SK-N-DZ (cell line): Measurements from ENCODE around the gene TPD52L1.
"Not testable (repeated sequence)": the region's sequence is repeated elsewhere in the genome, so short reads cannot be mapped to it uniquely, and the experiment has no call there.

Experiments
- DNase-seq: peaks from one replicate; pipeline ENCODE4 v3.0.0-alpha.2; 2015; ENCODE audit warnings: low spot score

The TPD52L1 gene

DNA sequence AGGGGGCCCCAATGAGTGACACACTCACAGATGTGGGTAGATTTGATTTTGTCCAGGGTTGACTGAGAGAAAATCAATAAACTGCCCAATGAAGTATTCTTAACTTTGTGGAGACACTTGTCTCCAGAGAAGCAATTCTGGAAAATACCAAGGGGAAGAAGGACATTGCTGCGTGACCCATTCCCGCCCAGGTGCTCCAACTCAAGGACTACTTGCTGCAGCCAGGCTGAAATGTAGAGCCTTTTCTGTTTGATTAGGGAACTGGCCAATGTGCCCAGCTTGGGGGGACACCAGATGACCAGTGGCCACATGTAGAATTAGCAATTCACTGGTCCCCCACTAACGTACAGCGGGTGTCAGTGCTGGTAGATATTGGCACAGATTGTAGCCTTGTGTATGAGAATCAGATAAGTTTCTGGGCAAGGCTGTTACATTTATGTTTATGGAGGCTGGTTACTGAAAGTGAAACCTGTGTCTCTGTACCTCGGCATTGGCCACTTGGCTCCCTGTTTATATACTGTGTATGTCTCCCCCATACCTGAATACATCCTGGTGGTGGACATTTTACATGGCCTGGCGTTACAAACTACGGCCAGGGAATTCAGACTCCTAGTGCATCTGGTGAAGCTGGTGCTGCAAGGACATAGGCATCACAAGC, 115.9 kb downstream of the TPD52L1 start:
- no peak for DNase-seq

DNA sequence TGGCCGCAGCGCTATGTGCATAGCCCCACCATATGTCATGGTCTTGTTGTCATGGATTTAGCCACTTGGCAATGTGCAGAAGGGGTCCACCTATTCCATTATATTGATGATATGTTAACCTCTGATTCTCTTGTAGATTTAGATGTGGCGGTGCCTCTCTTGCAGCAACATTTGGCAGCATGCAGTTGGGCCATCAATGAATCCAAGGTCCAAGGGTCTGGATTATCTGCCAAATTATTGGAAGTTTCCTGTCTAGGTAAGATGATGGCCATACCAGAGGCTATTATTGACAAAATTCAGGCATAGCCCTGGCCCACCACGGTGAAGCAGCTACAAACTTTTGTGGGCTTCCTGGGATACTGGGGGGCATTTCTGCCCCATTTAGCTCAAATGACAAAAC, 116.8 kb downstream of the TPD52L1 start:
- DNase-seq = no peak

DNA sequence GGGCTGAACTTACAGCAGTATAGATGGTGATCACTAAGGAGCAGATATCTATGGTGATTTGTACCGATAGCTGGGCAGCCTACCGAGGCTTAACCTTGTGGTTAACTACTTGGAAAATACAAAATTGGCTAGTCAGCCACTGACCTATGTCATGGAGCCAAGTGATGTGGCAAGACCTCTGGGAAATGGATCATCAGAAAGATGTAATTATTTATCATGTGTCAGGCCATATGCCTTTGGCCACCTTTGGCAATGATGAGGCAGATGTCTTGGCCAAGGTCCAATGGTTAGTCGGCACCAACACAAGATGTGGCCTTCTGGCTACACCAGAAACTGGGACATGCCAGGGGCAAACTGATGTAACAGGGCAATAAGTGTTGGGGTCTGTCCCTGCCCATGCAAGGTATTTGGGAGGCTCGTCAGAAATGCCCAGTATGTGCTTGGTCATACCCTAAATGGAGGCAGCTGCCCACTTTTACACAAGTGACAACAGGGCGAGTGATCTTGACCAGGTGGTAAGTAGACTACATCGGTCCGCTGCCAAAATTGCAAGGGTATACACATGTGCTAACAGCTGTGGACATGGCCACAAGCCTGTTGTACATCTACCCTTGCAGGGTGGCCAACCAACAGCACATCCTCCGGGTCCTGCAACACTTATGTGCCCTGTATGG, 118.0 kb downstream of the TPD52L1 start:
- DNase-seq = no peak

DNA sequence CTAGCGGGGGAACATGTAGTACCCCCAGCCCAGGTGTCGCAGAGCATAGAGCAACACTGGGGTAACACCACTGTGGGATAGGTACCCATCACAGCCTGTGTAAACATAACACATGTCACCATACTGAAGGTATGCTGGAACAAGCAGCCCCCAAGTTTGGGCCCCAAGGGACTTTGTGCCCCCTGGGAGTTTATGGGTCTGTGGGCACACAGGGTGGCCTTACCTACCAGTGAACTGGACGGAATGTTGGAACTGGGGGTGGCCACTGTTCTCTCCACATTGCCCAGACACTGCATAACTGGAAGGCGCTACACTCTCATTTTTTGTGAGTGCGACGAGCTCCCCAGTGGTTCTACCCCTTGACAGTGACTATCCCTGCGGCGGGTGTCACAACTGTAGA, 119.7 kb downstream of the TPD52L1 start:
- no peak for DNase-seq

DNA sequence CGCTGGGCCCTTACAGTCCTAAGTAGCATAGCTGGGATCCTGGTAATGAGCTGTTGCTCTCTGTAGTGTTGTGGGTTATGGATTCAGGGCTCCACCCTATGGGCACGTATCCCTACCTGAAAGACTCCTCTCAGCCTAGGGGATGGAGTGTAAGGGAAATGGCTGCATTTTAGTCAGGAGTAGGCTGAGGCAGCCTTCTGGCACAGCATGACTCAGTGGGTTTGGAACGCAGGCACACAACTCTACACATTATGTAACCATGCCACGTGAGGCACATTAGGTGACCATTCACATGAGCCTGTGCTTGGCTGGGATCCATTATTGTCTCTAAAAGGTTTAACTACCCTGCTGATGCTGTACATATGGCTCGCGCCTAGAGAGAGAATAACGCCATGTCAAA, 120.4 kb downstream of the TPD52L1 start:
- no peak for DNase-seq

DNA sequence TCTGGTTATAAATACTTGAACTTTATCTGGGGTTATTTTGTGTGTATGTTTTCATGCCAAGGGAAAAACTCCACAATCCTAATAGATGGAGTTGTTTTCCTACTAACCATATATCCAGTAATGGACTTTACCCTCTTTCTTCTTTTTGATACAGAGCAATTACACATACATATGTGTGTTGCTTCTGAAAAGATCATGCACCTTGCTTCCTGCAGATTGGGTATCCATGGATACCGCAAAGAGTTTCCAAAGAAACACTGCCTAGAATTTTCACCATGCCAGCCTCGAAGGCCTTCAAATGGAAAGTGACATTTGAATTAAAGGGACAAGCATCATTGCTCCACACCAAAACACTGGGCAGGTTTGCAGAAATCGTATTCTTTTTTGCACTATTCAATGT, 121.4 kb downstream of the TPD52L1 start:
- DNase-seq = no peak

DNA sequence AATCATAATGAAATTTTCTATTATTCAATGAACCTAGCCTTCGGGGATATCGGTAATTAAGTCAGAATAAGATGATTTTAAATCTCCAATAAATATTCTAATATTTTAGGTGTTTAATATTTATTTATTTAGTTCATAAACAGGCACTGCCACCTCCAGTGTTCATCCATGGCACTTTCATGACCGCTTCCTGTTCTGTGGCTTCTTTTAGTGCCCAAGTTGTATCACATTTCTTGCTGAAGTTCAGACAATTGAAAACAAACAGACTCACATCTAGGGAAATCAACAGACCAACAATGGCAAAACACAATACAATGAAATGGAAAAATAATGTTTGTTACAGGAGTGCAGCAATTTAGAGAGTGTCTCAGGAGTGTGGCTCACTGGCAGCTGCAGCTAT, 122.2 kb downstream of the TPD52L1 start:
- no peak for DNase-seq

DNA sequence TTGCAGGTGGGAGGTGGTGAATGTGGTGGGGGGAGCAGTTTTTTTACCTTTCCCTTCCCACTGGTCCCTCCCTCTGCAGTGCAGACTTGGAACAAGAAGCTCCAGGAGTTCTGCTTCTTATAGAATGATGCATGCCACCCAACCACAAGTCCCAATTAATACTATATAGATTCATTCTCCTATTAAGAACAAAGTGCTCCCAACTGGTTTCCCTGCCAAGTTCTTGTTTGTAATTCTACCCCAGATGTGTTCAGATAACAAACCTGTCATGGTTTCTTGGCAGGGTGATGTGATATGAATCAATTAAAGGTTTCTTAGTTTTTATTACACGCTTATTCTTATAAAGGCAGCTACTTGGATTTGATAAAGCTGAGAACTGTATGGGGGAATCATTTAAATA, 124.3 kb downstream of the TPD52L1 start:
- DNase-seq = no peak

DNA sequence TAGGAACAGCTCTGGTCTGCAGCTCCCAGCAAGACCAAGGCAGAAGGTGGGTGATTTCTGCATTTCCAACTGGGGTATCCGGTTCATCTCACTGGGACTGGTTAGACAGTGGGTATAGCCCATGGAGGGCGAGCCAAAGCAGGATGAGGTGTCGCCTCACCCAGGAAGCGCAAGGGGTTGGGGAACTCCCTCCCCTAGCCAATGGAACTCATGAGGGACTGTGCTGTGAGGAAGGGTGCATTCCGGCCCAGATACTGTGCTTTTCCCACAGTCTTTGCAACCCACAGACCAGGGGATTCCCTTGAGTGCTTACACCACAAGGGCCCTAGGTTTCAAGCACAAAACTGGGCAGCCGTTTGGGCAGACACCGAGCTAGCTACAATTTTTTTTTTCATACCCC, 126.4 kb downstream of the TPD52L1 start:
- no peak for DNase-seq

DNA sequence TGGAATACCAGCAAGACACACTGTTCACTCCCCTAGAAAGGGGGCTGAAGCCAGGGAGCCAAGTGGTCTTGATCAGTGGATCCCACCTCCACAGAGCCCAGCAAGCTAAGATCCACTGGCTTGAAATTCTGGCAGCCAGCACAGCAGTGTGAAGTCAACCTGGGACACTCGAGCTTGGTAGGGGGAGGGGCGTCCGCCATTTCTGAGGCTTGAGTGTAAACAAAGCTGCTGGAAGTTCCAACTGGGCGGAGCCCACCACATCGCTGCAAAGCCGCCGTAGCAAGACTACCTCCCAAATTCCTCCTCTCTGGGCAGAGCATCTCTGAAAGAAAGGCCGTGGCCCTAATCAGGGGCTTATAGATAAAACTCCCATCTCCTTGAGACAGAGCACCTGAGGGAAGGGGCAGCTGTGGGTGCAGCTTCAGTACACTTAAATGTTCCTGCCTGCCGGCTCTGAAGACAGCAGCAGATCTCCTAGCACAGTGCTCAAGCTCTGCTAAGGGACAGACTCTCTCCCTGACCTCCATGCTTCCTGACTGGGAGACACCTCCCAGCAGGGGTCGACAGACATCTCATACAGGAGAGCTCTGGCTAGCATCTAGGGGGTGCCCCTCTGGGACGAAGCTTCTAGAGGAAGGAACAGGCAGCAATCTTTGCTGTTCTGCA, 126.9 kb downstream of the TPD52L1 start:
- not testable (repeated sequence) for DNase-seq

DNA sequence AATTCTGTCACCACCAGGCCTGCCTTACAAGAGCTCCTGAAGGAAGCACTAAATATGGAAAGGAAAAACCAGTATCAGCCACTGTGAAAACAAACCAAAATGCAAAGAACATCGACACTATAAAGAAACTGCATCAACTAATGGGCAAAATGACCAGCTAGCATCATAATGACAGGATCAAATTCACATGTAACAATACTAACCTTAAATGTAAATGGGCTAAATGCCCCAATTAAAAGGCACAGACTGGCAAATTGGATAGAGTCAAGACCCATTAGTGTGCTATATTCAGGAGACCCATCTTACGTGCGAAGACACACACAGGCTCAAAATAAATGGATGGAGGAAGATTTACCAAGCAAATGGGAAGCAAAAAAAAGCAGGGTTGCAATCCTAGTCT, 128.9 kb downstream of the TPD52L1 start:
- not testable (repeated sequence) for DNase-seq

DNA sequence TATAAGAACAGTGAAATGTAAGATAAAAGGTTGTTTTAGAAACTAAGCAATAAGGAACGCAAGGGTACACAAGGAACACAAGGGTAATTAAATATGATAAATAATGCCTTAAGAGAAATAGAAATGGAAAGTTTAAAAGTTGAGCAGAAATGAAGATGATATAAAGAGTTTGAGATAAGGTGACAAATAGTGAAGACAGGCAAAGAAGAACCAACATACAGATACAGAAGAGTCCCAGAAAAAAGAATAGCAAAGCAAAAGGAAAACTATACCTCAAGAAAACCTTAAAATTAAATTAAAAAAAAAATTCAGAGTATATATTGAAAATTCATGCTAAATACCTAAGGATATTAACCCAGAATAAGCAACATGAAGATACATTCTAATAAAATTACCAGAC, 131.8 kb downstream of the TPD52L1 start:
- DNase-seq = no peak

DNA sequence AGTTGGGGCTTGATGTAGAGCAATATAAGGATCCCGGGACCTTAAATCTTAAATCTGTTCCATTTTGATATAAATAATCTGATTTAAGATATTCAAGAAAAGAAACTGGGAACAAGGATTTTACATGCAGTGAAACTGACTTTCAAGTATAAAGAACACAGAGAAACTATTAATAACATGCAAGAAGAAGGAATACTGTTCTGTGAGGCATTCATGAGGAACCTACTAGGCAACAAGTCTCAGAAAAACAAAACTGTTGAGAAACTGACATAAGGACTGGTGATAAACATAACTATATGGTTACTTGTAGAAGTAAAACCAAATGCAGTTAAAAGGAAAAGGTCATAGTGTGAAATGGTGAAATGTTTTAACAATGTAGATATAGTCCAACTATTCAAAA, 132.4 kb downstream of the TPD52L1 start:
- no peak for DNase-seq

DNA sequence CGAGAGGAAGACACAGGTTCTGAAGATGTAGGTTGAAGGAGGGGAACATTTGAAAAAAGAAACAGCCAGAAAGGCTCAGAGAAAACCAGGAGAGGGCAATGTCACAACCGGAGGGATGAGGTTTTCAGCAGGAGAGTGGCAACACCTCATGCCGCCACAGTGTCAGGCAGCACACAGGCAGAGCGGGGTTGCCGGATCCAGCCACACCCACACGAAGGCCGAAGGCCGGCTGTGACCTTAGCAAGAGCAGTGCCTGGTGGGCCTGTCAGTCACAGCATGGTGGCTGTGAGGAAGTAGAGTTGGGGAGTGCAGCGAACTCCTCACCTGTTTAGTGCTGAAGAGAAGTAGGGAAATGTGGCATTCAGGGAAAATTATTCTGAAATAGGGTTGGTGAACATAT, 134.1 kb downstream of the TPD52L1 start:
- DNase-seq = no peak

DNA sequence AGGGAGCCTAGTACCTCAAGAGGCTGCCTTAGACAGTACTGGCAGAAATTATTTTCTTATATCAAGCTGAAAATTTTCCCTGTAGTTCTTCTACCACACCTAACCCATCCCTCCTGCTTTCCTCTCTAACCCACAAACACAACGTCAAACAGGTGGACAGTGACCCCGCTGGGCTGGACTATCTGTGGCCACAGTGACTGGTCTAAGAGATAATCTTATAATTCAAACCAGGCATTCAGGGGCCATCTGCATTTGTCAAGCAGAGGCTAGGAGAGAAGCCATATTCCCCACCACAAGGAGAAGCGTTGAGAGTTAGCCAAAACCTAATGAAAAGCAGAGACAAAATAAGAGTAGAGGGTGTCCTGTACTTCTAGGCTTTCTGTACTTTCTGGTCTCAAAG, 140.0 kb downstream of the TPD52L1 start:
- DNase-seq = no peak

DNA sequence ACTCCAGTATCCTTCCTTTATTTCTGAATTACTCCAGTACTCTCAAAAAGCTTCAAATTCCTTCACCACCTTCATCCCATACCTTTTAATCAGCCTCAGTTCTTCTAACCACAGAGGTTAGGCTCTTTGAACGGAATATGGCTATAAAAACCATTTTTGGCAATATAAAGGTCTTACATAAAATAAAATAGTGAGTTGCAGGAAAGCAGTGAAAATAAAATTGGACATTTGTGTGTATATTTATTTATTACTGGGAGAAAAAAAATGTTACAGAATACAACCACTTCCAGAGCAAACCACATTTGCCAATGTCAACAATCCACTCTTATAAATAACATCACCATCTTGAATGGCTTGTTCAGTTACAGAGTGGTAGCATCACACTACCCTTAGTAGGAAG, 140.5 kb downstream of the TPD52L1 start:
- no peak for DNase-seq

DNA sequence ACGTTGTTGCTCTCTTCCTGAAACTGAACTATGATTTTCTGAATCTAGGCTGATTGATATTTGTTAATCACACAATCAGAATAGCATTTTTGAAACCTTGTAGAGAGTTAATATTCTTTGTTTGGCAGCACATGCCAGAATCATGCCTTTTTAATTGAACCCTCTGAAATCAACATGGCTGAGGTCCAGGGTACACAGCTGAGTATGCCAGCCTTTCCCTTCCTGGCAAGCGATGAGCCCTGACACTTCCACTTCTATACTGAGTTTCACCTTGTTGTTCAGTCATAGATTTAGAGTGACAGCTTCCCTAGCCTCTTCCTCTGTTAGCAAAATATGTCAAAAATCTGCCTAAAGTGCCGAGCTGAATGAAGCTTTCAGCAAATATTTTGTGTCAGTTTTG, 141.4 kb downstream of the TPD52L1 start:
- DNase-seq = no peak

DNA sequence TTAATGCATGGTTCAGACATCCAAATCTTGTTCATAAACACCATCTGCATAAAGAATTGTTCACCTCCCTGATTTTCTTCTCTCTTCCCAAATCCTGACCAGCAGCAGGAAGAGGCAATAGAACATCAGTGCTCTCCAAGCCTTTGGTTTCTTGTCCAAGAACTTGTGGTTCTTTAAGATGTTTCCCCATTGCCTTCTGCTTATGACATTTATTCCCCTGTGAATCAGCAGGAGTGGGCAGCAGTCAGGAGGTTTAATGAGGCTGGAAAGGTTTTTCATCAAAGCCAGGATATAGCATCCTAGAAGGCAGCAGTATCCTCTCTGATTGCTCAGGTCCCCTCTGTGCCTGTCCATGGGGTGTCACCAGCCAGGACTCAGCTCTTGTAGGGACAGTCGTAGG, 142.9 kb downstream of the TPD52L1 start:
- DNase-seq = no peak

DNA sequence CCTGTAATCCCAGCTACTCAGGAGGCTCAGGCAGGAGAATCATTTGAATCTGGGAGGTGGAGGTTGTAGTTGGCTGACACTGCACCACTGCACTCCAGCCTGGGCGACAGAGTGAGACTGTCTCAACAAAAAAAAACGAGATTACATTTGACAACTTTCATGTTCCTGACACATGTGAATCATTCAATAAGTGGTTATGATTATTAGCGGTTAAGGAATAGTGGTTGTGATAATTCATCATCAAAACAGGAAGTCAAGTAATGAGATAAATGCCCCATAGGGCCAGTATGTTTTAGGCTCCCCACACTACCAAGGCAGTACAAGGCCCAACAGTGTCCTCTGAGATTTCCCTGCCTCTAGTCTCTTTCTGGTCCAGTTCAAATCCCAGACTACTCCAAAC, 145.7 kb downstream of the TPD52L1 start:
- DNase-seq = no peak

DNA sequence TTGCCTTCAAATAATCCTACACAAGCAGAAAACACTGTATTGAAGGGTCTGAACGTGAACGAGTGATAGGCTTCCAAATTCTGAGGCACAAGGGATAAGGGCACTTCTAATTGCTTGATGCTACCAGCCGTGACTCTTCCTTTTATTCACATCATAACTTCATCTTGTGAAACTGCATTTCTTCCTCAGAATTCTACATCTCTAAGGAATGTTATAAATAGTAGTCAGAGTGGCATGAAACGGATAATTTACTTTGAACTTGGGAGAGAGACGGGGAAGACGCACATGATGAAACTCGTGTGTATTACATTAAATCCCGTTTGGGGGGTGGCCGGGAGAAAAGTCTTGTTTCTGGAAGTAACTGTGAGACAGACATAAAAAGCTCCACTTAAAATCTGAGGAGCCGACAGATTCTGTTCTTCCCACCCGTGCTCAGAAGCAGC, 147.4 kb downstream of the TPD52L1 start:
- no peak for DNase-seq

DNA sequence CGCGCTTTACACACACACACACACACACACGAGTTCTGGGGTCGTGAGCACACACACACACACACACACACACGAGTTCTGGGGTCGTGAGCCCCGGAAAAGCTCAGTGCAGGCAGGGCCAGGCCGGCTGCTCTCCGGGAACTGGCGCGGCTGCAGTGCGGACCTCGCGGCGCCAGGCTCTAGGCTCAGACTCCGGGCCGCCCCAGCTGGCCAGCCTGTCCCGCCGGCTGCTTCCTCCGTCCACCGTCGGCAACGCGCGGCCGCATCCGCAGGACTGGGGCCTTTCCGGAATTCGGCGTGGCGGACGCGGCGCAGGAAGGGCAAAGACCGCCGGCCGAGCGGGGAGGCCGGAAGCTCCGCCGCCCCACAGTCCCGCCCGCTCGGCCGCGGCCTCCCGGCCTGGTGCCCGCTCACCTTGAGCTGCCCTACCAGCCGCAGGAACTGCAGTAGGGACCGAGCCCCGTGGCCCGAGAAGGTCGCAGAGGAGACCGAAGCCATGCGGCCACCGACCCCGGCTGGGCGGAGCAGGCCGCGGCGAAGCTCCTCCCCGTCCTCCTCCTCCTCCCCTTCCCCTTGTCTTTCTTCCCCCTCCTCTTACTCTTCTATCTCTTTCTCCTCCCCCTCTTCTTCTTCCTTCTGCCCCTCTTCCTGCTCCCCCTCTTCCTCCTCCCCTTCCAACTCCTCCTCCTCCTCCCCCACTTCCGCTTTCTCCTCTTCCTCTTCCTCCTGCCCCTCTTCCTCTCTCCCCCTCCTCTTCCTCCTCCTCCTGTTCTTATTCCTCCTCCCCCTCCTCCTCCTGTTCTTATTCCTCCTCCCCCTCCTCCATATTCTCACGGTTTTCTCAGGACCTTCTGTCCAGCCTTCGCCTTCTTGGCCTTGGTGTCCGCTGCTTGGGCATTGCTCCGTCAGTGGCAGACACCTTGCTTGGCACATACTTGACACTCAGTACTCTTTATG, 148.1 kb downstream of the TPD52L1 start, which contains the start of gene HDDC2:
TSS of gene HDDC2 (minus strand) at position 533 of the 957 bp plus-strand sequence. CDS start at position 498, 35 bp downstream.
- peak; percentile 63 for DNase-seq
